ENCODE data around the gene SPINT2. TPM values are rescaled to one million over a fixed set of nuclear protein-coding genes. Genes with fewer than 3 reads are reported as not detected.
A peak's percentile ranks its signal among the peaks of the same experiment; 100 is the strongest.

The SPINT2 gene
- total and polyA plus RNA-seq, 2 of the 13 experiments (the other 11 are each of a cell fraction or from before 2014, with no cell fraction given): 0.31 to 0.77 TPM

GRCh38 chr19:38315657-38316476 lies 51.5 kb downstream of the SPINT2 start, which contains the start of gene YIF1B (continued):
- TF ChIP-seq MTF2 (CRISPR knock-in tag; IDR thresholded peaks at IDR 0.05; ENCODE audit: borderline replicate concordance) (no peak), RAD51 (IDR thresholded peaks at IDR 0.05; ENCODE audit: borderline replicate concordance) (no peak), THRA (CRISPR knock-in tag; IDR thresholded peaks at IDR 0.05; ENCODE audit: borderline replicate concordance) (no peak), BRD4 (CRISPR knock-in tag; IDR thresholded peaks at IDR 0.05) (no peak; the same call in 1 of the 2 replicates), ZBTB43 (CRISPR knock-in tag; conservative IDR thresholded peaks at IDR 0.05) (0 out of 2 replicates have a peak, but pooled peaks have one; percentile 24), RBM22 (optimal IDR thresholded peaks at IDR 0.05; ENCODE audit: low read length) (no peak), TEF (CRISPR knock-in tag; IDR thresholded peaks at IDR 0.05) (no peak), ZNF235 (CRISPR knock-in tag; IDR thresholded peaks at IDR 0.05; ENCODE audit: borderline replicate concordance) (no peak), PLSCR1 (CRISPR knock-in tag; IDR thresholded peaks at IDR 0.05; ENCODE audit: borderline replicate concordance) (no peak), NFRKB (IDR thresholded peaks at IDR 0.05) (no peak), ZNF629 (CRISPR knock-in tag; conservative IDR thresholded peaks at IDR 0.05) (0 out of 2 replicates have a peak, but pooled peaks have one; percentile 14), MLLT10 (CRISPR knock-in tag; IDR thresholded peaks at IDR 0.05) (no peak), ZBTB33 (CRISPR knock-in tag; IDR thresholded peaks at IDR 0.05) (no peak), CHCHD3 (CRISPR knock-in tag; IDR thresholded peaks at IDR 0.05) (0 out of 2 replicates have a peak, but pooled peaks have one; percentile 42), ZNF205 (CRISPR knock-in tag; IDR thresholded peaks at IDR 0.05) (no peak), TCF12 (IDR thresholded peaks at IDR 0.05) (no peak), TCF12 (CRISPR knock-in tag; IDR thresholded peaks at IDR 0.05) (no peak), CSRNP1 (CRISPR knock-in tag; IDR thresholded peaks at IDR 0.05) (no peak), U2AF1 (optimal IDR thresholded peaks at IDR 0.05; ENCODE audit: low read depth, low read length) (no peak), ATAD3A (CRISPR knock-in tag; IDR thresholded peaks at IDR 0.05) (no peak)
